Measurements from ENCODE around the gene SLAMF1. TPM values are rescaled to one million over a fixed set of nuclear protein-coding genes. Genes with fewer than 3 reads are reported as not detected.

SLAMF1 gene
- total and polyA plus RNA-seq, 9 of the 15 experiments (the other 6 are each of a cell fraction or from before 2014, with no cell fraction given), result 0.04 to 0.17 (median 0.11) TPM; not detected in 4

- TF ChIP-seq FOXP4 (CRISPR knock-in tag; IDR thresholded peaks at IDR 0.05; ENCODE audit: borderline replicate concordance) (no peak), GATA2 (CRISPR knock-in tag; IDR thresholded peaks at IDR 0.05) (peak; percentile 52; the same call in 1 of the 2 replicates), ZNF280B (CRISPR knock-in tag; IDR thresholded peaks at IDR 0.05) (no peak), SMAD4 (CRISPR knock-in tag; conservative IDR thresholded peaks at IDR 0.05) (0 out of 2 replicates have a peak, but pooled peaks have one; percentile 12), TAF15 (IDR thresholded peaks at IDR 0.05; ENCODE audit: low read depth, low read length) (no peak), STAT6 (CRISPR knock-in tag; IDR thresholded peaks at IDR 0.05) (no peak), ZNF395 (CRISPR knock-in tag; IDR thresholded peaks at IDR 0.05) (peak; percentile 49; the same call in 1 of the 2 replicates), NCOR1 (IDR thresholded peaks at IDR 0.05) (peak; percentile 54), MBD2 (IDR thresholded peaks at IDR 0.05; ENCODE audit: borderline replicate concordance, low read depth) (no peak), RUNX1 (IDR thresholded peaks at IDR 0.05; ENCODE audit: low read depth) (no peak), RAD51 (IDR thresholded peaks at IDR 0.05; ENCODE audit: borderline replicate concordance, low read depth) (no peak), SUPT5H (IDR thresholded peaks at IDR 0.05) (no peak), DLX4 (CRISPR knock-in tag; IDR thresholded peaks at IDR 0.05) (no peak), PTBP1 (IDR thresholded peaks at IDR 0.05; ENCODE audit: low read depth, low read length) (no peak), GATAD2A (IDR thresholded peaks at IDR 0.05) (no peak), TCF3 (CRISPR knock-in tag; IDR thresholded peaks at IDR 0.05) (peak; percentile 83), KLF10 (CRISPR knock-in tag; IDR thresholded peaks at IDR 0.05) (no peak)
These were observed 20.1 kb downstream of the SLAMF1 start (continued) for GRCh38 chr1:160626509-160627342.
